GM12801 (cell line): Measurements from ENCODE around the gene ERC2.

Experiments used
- TF ChIP-seq, protein P1 (sequence below): IDR thresholded peaks from one replicate; pipeline ENCODE4 v1.5.1; 2011; ENCODE audit warnings: control low read depth; ENCODE audit not compliant: insufficient read length; ENCODE audit errors: extremely low read depth

The ERC2 gene

DNA sequence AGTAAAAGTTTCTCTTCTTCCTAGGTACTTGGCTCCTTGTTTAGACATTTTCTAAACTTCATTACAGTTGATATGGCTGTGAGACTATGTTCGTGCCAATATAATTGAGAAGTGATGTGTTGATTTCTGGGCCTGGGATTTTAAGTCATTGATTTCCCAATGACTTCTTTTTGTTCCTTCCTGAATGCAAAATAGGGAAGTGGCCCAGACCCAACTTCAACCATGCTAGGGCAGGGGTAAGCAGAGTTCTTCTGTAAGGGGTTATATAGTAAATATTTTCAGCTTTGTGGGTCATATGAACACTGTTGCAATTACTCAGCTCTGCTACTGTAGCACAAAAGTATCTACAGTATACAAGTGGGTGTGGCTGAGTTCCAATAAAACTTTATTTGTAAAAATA lies 661.1 kb downstream of the ERC2 start:
- TF ChIP-seq, protein P1, sequence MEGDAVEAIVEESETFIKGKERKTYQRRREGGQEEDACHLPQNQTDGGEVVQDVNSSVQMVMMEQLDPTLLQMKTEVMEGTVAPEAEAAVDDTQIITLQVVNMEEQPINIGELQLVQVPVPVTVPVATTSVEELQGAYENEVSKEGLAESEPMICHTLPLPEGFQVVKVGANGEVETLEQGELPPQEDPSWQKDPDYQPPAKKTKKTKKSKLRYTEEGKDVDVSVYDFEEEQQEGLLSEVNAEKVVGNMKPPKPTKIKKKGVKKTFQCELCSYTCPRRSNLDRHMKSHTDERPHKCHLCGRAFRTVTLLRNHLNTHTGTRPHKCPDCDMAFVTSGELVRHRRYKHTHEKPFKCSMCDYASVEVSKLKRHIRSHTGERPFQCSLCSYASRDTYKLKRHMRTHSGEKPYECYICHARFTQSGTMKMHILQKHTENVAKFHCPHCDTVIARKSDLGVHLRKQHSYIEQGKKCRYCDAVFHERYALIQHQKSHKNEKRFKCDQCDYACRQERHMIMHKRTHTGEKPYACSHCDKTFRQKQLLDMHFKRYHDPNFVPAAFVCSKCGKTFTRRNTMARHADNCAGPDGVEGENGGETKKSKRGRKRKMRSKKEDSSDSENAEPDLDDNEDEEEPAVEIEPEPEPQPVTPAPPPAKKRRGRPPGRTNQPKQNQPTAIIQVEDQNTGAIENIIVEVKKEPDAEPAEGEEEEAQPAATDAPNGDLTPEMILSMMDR = no peak

DNA sequence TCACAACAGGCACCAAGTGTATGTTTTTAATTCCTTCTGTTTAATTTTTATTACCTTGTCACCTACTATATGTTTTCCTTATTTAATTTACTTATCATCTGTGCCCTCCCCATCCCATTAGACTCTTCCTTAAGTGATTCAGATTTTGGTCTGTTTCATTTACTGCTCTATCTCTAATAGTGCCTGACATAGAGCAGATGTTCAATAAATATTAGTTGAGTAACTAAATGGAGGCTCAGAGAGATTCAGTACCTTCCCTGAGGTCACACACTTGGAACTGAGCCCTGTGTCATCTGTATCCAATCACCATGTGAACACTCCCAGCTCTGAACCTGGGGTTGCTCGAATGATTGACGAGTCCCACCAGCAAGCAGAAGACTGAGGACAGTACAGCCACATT lies 663.1 kb downstream of the ERC2 start:
- TF ChIP-seq, protein P1 = no peak

DNA sequence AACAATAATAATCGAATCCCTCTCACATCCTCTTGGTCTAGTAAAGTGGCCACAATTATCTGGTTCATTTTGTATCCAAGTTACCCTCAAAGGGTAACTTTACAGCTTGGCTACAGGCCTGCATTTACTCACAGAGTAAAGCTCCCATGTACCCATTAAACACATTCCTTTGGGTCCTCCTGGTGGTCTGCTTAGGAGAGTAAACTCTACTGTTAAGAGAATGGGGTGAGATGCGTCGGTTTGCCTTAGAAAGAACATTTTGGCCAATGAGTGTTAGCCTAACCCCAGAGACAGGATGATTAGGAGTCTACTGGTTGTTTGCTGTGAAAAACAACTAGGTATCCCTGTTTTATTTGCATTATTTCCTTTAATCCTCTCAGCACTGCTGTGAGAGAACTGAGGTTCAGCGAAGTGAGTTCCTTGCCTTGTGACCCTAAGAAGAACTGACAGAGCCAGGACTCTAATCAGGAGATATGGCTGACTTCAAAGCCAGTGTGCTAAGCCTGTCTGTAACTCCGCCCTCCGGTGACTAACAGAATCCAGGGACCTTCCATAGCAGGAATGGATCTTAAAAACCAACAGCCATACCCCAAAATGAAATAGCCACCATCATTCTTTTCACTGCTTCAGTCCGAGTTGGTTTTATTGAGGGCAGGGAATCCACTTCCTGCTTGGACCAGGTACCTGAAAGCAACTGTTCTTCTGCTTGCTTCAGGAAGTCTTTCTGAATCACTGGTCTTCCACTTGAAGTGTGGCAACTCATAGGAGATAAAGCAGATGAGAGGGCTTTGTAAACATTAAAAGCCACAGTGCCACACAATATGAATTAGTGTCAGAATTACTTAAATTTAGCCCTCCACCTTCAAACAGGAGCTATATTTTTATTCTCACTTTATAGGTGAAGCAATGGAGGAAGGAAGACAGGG lies 663.8 kb downstream of the ERC2 start:
- TF ChIP-seq, protein P1 = no peak

DNA sequence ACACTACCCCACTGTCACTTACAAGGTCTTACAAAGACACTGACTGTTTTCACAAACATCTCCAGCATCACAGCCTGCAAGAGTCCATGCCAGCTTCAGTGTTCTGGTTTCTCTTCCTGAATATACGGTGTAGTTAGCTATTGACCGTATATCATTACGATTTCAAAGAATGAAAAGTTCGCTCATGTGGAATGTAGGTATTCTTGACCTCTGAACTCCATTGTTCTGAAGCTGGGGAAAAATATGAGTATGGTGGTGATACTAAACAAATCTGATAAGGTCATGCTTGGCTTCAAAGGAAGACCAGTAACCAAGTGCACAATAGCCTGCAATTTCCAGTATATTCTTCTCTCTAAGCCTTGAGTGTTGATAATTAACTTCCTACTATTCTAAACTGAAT lies 665.5 kb downstream of the ERC2 start:
- TF ChIP-seq, protein P1 = no peak

DNA sequence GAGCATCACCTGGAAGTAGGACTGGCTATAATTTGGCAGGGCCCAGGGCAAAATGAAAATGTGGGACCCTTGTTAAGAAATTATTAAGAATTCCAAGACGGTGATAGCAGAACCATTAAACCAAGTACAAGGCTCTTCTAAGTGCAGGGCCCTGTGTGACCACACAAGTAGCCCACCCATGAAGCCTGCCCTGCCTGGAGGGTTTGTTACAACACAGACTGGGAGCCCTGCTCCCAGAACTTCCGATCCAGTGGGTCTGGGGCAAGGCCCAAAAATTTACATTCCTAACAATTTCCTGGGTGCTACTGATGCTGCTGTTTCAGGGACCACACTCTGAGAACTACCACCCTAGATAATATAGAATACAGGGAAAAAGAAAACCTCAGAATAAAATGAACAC lies 666.6 kb downstream of the ERC2 start:
- TF ChIP-seq, protein P1 = no peak

DNA sequence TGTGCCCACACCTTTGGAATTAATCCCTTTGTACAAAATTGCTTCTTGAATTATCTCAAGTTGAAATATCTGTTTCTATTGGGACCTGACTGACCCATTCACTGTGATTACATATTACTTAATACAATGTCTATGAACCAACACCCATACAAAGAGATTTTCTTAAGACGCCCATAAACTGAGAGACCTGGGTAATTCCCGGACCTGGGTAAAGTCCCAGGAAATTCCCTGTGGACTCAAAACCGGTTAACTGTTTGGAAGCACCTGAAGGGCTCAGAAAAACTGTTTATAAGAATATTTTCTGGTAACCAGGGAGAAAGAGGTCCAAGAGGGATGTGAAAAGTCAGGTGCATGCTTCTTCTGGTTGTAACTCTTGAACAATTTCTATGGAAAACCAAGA lies 667.2 kb downstream of the ERC2 start:
- TF ChIP-seq, protein P1 = no peak

DNA sequence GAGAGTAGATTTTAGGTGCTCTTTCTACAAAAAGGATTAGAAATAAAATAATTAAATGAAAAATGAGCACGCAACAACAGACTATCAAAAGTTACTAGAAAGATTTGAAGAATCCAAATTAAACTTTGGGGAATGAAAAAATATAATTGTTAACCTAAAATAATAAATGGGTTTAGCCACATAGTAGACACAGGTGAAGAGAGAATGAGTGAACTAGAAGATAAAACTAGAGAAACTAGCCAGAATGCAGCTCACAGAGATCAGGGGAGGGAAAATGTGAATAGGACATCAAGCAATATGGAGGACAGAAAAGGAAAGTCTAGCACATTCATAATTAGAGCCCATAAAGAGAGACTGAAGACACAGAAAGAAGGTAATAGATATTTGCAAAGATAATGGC lies 670.5 kb downstream of the ERC2 start:
- TF ChIP-seq, protein P1 = no peak
